Neuron (in vitro differentiated cells): ENCODE results near the gene IFT52.
A peak's percentile ranks its signal among the peaks of the same experiment; 100 is the strongest.
"Not testable (repeated sequence)": the region's sequence is repeated elsewhere in the genome, so short reads cannot be mapped to it uniquely, and the experiment has no call there.

ENCODE experiments used
- H2AFZ ChIP-seq: one replicate; pipeline ENCODE4 v1.6.1; 2013; ENCODE audit warnings: low read depth, mild to moderate bottlenecking, inconsistent platforms, low read length, moderate library complexity
- H3K27me3 ChIP-seq: one replicate; pipeline ENCODE4 v1.6.1; 2013; ENCODE audit warnings: low read length; ENCODE audit not compliant: insufficient read depth
- H3K36me3 ChIP-seq: one replicate; pipeline ENCODE4 v1.6.1; 2013; ENCODE audit warnings: low read length; ENCODE audit not compliant: insufficient read depth
- H3K4me1 ChIP-seq: one replicate; pipeline ENCODE4 v1.6.1; 2013; ENCODE audit warnings: low read length; ENCODE audit not compliant: insufficient read depth
- H3K4me3 ChIP-seq: 2 replicates; pipeline ENCODE4 v1.5.1; 2013; ENCODE audit warnings: mild to moderate bottlenecking, low read length, moderate library complexity
- H3K9me3 ChIP-seq: one replicate; pipeline ENCODE4 v1.6.1; 2013; ENCODE audit warnings: low read length

Gene IFT52

DNA sequence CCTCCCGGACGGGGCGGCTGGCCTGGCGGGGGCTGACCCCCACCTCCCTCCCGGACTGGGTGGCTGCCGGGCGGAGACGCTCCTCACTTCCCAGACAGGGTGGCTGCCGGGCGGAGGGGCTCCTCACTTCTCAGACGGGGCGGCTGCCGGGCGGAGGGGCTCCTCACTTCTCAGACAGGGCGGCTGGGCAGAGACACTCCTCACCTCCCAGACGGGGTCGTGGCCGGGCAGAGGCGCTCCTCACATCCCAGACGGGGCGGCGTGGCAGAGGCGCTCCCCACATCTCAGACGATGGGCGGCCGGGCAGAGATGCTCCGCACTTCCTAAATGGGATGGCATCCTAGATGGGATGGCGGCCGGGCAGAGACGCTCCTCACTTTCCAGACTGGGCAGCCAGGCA lies 16.5 kb downstream of the IFT52 start:
- H2AFZ ChIP-seq, H3K27me3 ChIP-seq, H3K4me1 ChIP-seq, H3K9me3 ChIP-seq, H3K4me3 ChIP-seq: not testable (repeated sequence)
- H3K36me3 ChIP-seq: peaks cover 36% of the 10 kb centered on the region

DNA sequence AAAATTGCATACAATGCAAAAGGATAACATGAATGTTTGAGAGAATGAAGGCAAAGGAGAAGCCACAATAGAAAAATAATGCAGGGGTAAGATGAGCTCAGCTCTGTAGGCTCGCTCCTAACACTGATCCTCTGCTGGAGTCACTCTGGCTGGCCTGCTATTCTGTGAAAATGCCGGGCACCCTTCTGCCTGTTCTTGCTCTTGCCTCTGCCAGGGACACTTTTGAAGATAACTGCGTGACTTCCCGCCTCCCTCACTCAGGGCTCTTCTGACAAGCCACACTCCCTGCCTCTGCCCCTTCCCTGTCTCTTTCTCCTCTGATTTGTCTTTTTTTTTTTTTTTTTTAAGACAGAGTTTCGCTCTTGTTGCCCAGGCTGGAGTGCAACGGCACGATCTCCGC lies 40.9 kb downstream of the IFT52 start:
- peaks cover 39% of the 10 kb centered on the region for H3K36me3 ChIP-seq
- H3K4me3 ChIP-seq: no peak overlapping the region
- no peaks in the 10 kb centered on the region for H3K9me3 ChIP-seq
- no peaks in the 10 kb centered on the region for H3K27me3 ChIP-seq
- H3K4me1 ChIP-seq: no peaks in the 10 kb centered on the region
- H2AFZ ChIP-seq: no peak overlapping the region

DNA sequence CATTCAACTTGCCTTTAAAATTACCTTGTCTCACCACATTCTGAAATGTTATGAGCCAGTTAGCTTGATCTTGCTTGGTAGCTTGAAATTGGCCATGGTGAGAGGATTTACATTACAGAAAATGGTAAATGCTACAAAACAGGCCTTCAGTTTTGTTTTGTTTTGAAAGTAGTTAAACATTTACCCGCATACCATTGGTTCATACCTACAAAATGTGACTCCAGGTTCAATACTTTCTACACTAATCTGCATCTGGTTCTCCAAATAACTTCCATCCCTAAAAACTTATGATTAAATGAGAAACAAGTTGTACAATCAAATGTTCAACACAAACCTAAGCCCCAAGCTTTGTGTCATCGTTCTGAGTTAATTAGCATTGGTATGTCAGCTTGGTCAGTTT lies 45.7 kb downstream of the IFT52 start:
- Histone ChIP-seq H2AFZ (no peak overlapping the region), H3K4me3 (no peak overlapping the region), H3K9me3 (no peaks in the 10 kb centered on the region), H3K36me3 (peaks cover 50% of the 10 kb centered on the region), H3K4me1 (no peaks in the 10 kb centered on the region), H3K27me3 (no peaks in the 10 kb centered on the region)

DNA sequence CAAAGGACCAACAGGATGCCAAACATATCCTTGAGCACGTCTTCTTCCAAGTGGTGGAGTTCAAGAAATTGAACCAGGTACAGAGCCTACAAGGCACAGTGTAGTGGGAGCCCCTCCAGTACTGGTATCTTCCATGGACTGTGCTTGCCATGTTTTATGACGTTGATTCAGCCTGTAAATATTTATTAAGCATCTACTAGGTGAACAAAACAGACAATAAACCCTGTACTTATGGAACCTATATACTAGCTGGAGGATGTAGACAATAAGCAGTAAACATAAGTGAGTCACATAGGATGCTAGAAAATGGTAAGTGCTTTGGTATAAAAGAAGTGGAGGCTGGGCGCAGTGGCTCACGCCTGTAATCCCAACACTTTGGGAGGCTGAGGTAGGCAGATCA lies 51.8 kb downstream of the IFT52 start:
- H3K4me1 ChIP-seq: no peaks in the 10 kb centered on the region
- H3K4me3 ChIP-seq: no peak overlapping the region
- H3K27me3 ChIP-seq: no peaks in the 10 kb centered on the region
- no peaks in the 10 kb centered on the region for H3K9me3 ChIP-seq
- no peak overlapping the region for H2AFZ ChIP-seq
- peaks cover 49% of the 10 kb centered on the region for H3K36me3 ChIP-seq

DNA sequence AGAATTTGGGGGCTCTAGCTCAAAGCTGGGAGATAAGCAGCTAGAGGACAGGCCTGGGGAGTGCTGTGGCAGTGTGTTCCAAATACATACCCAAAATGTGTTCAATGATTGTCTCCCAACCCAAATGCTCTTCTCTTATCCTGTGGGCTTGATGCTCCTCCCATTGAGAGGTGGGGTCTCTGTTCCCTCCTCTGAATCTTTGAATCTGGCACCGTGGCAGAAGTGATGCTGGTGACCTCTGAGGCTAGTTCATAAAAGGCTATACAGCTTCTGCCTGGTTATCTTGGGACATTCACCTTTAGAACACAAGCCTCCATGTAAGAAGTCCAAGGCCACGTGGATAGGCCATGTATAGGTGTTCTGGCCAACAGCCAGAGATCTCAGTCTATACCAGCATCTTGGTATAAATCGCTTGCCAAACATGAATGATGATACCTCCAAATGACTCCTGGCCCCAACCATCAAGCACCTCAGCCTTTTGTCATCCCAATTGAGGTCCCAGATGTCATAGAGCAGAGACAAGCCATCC lies 60.3 kb downstream of the IFT52 start:
- Histone ChIP-seq H2AFZ (no peak overlapping the region), H3K27me3 (no peaks in the 10 kb centered on the region), H3K9me3 (no peaks in the 10 kb centered on the region), H3K4me3 (no peak overlapping the region), H3K4me1 (no peaks in the 10 kb centered on the region), H3K36me3 (peaks cover 20% of the 10 kb centered on the region)

DNA sequence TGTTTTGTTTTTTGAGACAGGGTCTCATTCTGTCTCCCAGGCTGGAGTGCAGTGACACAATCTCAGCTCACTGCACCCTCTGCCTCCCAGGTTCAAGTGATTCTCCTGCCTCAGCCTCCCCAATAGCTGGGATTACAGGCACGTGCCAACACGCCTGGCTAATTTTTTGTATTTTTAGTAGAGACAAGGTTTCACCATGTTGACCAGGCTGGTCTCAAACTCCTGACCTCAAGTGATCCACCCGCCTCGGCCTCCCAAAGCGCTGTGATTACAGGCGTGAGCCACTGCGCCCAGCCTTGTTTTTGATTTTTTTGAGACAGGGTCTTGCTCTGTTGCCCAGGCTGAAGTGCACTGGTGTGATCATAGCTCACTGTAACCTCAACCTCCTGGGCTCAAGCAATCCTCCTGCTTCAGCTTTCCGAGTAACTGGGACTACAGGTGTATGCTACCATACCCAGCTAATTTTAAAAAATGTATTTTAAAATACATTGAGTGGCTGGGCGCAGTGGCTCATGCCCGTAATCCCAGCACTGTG lies 61.0 kb downstream of the IFT52 start:
- H3K4me3 ChIP-seq, H3K27me3 ChIP-seq, H3K9me3 ChIP-seq, H2AFZ ChIP-seq, H3K4me1 ChIP-seq: not testable (repeated sequence)
- H3K36me3 ChIP-seq: peaks cover 14% of the 10 kb centered on the region

DNA sequence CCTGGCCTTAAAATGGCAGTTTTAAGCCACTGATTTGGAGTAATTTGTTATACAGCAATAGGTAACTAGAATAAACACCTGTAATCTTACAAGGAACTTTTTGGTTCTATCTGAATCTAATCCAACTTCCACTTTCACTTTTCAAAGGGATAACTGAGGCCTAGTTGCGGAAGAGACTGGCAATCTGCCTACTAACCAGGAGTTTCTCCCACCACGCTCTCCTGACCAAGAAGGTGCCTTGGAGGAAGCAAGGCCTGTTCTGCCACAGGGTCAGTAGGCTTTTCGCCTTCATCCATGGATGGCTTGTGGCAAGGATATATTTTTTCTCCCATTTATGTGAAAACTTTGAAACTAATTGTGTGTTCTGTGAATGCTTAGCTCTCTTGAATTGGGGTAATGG lies 63.2 kb downstream of the IFT52 start:
- H3K36me3 ChIP-seq: no peaks in the 10 kb centered on the region
- no peak overlapping the region for H3K4me3 ChIP-seq
- no peak overlapping the region for H2AFZ ChIP-seq
- H3K27me3 ChIP-seq: no peaks in the 10 kb centered on the region
- H3K4me1 ChIP-seq: peaks cover 7% of the 10 kb centered on the region
- no peaks in the 10 kb centered on the region for H3K9me3 ChIP-seq

DNA sequence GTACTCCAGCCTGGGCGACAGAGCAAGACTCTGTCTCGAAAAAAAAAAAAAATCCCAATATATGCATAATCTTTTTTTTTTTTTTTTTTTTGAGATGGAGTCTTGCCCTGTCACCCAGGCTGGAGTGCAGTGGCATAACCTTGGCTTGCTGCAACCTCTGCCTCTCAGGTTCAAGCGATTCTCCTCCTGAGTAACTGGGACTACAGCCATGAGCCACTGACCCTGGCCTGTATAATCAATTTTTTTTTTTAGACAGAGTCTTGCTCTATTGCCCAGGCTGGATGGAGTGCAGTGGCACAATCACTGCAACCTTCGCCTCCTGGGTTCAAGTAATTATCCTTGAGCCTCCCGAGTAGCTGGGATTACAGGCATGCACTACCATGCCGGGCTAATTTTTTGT lies 64.4 kb downstream of the IFT52 start:
- H2AFZ ChIP-seq, H3K36me3 ChIP-seq, H3K4me1 ChIP-seq, H3K27me3 ChIP-seq, H3K4me3 ChIP-seq, H3K9me3 ChIP-seq: not testable (repeated sequence)

DNA sequence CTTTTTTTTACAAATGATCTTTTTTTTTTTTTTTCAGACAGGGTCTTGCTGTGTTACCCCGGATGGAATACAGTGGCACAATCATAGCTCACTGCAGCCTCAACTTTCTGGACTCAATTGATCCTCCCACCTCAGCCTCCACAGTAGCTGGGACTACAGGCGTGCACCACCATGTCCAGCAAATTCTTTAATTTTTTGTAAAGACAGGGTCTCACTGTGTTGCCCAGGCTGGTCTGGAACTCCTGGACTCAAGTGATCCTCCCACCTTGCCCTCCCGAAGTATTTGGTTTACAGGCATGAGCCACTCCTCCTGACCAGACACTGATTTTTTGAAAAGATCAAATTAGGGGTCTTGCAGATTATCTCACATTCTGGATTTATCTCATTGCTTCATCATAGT lies 65.2 kb downstream of the IFT52 start:
- H3K36me3 ChIP-seq: no peaks in the 10 kb centered on the region
- H2AFZ ChIP-seq: no peak overlapping the region
- H3K4me3 ChIP-seq: no peak overlapping the region
- H3K27me3 ChIP-seq: no peaks in the 10 kb centered on the region
- no peaks in the 10 kb centered on the region for H3K9me3 ChIP-seq
- peaks cover 7% of the 10 kb centered on the region for H3K4me1 ChIP-seq

DNA sequence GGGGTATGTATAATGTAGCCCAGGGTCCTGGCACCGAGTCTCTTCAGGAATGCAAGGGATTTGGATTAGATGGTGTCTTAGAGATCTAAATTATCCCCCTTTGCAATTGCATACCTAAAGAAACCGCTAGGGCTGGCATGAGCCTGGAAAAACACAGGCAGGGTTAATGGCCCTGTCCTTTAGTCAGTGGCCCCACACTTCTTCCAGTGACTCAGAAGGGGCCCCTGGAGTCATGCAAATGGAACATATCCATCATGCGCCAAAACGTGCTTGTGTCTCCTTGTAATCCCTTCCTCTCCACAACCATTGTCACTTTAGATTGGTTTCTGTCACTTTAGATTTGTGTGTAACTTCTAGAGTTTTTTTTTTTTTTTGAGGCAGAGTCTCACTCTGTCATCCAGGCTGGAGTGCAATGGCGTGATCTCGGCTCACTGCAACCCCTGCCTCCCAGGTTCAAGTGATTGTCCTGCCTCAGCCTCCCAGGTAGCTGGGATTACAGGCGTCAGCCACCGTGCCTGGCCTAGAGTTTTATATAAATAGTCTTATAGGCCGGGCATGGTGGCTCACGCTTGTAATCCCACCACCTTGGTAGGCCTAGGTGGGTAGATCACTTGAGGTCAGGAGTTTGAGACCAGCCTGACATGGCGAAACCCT lies 67.5 kb downstream of the IFT52 start:
- Histone ChIP-seq H3K27me3 (no peaks in the 10 kb centered on the region), H3K4me3 (peak overlapping the region; percentile 85)

DNA sequence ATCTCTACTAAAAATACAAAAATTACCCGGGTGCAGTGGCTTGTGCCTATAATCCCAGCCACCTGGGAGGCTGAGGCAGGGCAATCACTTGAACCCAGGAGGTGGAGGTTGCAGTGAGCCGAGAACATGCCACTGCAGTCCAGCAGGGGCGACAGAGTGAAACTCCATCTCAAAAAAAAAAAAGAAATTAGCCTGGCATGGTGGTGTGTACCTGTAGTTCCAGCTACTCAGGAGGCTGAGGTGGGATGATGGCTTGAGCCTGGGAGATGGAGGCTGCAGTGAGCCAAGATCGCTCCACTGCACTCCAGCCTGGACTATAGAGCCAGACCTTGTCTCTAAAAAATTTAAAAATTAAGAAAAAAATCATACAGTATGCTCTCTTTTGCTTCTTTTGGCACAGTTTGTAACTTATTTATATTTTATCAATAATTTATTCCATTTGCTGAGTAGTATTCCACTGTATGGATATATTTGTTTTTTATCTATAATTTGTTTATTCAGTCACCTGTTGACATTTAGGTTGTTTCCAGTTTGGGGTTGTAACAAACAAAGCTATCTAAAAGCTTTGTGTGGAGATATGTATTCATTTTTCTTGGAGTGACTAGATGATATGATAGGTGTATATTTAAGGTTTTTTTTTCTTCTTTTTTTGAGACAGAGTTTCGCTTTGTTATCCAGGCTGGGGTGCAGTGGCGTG lies 68.1 kb downstream of the IFT52 start:
- Histone ChIP-seq H3K27me3 (no peaks in the 10 kb centered on the region), H3K4me3 (no peak overlapping the region), H3K36me3 (no peaks in the 10 kb centered on the region), H2AFZ (no peak overlapping the region), H3K9me3 (no peaks in the 10 kb centered on the region), H3K4me1 (peaks cover 7% of the 10 kb centered on the region)

More for the DNA sequence above, 67.5 kb downstream of the IFT52 start:
- no peaks in the 10 kb centered on the region for H3K9me3 ChIP-seq
- H3K4me1 ChIP-seq: peaks cover 7% of the 10 kb centered on the region
- peak overlapping the region; percentile 90 for H2AFZ ChIP-seq
- H3K36me3 ChIP-seq: no peaks in the 10 kb centered on the region

DNA sequence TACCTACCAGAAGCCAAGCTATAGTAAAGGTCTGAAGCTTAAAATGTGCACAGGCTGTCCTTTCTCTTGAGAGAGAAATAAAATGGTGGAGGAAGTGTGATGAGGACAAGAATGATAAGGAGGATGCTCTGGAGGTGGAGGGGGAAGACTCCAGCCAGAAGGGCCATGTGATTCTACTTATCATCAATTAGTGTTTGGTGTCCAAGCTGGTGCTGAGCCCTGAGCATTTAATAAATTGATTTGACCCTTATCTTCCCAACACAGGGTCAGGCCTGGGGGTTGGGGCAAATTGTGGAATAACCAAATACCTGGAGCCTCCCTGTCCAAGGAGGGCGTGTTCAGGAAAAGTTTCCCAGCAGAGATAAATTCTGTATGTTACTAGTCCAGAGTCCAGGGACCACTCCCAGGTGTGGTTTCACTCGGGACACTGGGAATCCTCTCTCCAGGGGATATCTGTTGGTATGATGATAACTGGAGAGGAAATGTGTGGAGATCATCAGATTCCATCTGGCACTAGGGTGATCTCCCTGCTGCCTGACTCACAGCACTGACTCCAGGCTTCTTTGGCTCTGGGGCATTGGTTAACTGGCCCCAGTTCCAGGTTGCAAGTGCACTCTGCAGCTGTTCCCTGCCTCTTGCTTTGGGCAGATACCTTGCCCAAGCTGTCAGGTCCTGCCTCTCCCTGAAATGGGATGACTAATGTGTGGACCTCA lies 72.4 kb downstream of the IFT52 start:
- peaks cover 4% of the 10 kb centered on the region for H3K4me1 ChIP-seq
- H3K9me3 ChIP-seq: no peaks in the 10 kb centered on the region
- peaks cover 4% of the 10 kb centered on the region for H3K27me3 ChIP-seq
- H3K36me3 ChIP-seq: no peaks in the 10 kb centered on the region
- no peak overlapping the region for H2AFZ ChIP-seq
- H3K4me3 ChIP-seq: no peak overlapping the region

DNA sequence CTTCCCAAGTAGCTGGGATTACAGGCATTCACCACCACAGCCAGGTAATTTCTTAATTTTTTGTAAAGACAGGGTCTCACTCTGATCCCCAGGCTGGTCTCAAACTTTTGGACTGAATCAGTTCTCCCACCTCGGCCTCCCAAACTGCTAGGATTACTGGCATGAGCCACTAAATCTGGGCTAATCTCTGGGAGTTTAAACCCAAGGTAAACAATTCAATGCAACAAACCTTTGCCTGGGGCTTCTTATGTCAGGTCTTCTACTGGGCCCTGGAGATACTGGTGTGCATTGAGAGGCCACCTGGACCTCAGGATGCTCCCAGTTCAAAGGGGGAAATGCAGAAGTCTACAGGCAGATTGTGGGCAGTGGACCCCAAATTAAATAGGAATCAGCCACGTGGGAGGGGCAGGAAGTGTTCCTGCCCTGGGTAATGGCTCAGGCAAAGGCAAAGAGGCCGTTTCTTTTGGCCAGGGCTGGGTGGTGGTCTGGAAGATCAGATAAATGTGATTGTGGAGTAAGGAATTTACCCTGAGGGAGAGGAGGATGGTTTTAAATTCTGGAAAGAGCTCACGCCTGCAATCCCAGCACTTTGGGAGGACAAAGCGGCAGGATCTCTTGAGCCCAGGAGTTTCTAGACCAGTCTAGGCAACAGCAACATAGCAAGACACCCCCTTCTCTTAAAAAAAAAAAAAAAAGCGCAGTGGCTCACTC lies 74.9 kb downstream of the IFT52 start:
- Histone ChIP-seq H2AFZ (no peak overlapping the region), H3K4me3 (no peak overlapping the region), H3K9me3 (no peaks in the 10 kb centered on the region), H3K4me1 (peaks cover 4% of the 10 kb centered on the region), H3K36me3 (peaks cover 8% of the 10 kb centered on the region), H3K27me3 (peaks cover 4% of the 10 kb centered on the region)
